ENCODE data around the gene NEB. TPM values are rescaled to one million over a fixed set of nuclear protein-coding genes. Genes with fewer than 3 reads are reported as not detected.

The NEB gene
- total RNA-seq, 1 donor from 2014 or later, result 1.0 TPM

GRCh38 chr2:151695778-151696177, 38.5 kb downstream of the NEB start:
- no peaks in the 10 kb centered on the region for H3K4me1 Mint-ChIP-seq (ENCODE audit: low read depth)
- H3K36me3 Mint-ChIP-seq (ENCODE audit: low read depth), result no peaks in the 10 kb centered on the region
- H3K9me3 Mint-ChIP-seq (ENCODE audit: low read depth), result no peaks in the 10 kb centered on the region
- no peak overlapping the region for H3K4me3 Mint-ChIP-seq (ENCODE audit: unreplicated experiment)
- TF ChIP-seq CTCF (IDR thresholded peaks at IDR 0.05), result no peak
- H3K27me3 Mint-ChIP-seq (ENCODE audit: low read depth), result peaks cover 2% of the 10 kb centered on the region
- no peak for DNase-seq (ENCODE audit: low spot score)
- H3K27ac Mint-ChIP-seq (ENCODE audit: unreplicated experiment), result no peak overlapping the region

GRCh38 chr2:151691631-151692030, 42.6 kb downstream of the NEB start:
- Mint-ChIP-seq H3K4me3 (ENCODE audit: unreplicated experiment) (no peak overlapping the region), H3K27me3 (ENCODE audit: low read depth) (peaks cover 2% of the 10 kb centered on the region), H3K9me3 (ENCODE audit: low read depth) (no peaks in the 10 kb centered on the region), H3K27ac (ENCODE audit: unreplicated experiment) (no peak overlapping the region), H3K36me3 (ENCODE audit: low read depth) (no peaks in the 10 kb centered on the region), H3K4me1 (ENCODE audit: low read depth) (no peaks in the 10 kb centered on the region)
- peak; percentile 37 for TF ChIP-seq CTCF (IDR thresholded peaks at IDR 0.05)
- no peak for DNase-seq (ENCODE audit: low spot score)

- TF ChIP-seq CTCF (IDR thresholded peaks at IDR 0.05), result no peak
- H3K27ac Mint-ChIP-seq (ENCODE audit: unreplicated experiment), result no peak overlapping the region
- H3K4me1 Mint-ChIP-seq (ENCODE audit: low read depth), result no peaks in the 10 kb centered on the region
- H3K27me3 Mint-ChIP-seq (ENCODE audit: low read depth), result peaks cover 4% of the 10 kb centered on the region
- no peaks in the 10 kb centered on the region for H3K9me3 Mint-ChIP-seq (ENCODE audit: low read depth)
- no peak for DNase-seq (ENCODE audit: low spot score)
- H3K4me3 Mint-ChIP-seq (ENCODE audit: unreplicated experiment), result no peak overlapping the region
- no peaks in the 10 kb centered on the region for H3K36me3 Mint-ChIP-seq (ENCODE audit: low read depth)
These were observed 45.6 kb downstream of the NEB start for GRCh38 chr2:151688719-151689118.

GRCh38 chr2:151682459-151683003, 51.7 kb downstream of the NEB start:
- no peak for DNase-seq (ENCODE audit: low spot score)

GRCh38 chr2:151681051-151681450, 53.2 kb downstream of the NEB start:
- DNase-seq (ENCODE audit: low spot score), result no peak
- Mint-ChIP-seq H3K36me3 (ENCODE audit: low read depth) (peaks cover 3% of the 10 kb centered on the region), H3K4me1 (ENCODE audit: low read depth) (no peaks in the 10 kb centered on the region), H3K4me3 (ENCODE audit: unreplicated experiment) (no peak overlapping the region), H3K27me3 (ENCODE audit: low read depth) (peaks cover 14% of the 10 kb centered on the region), H3K27ac (ENCODE audit: unreplicated experiment) (no peak overlapping the region), H3K9me3 (ENCODE audit: low read depth) (no peaks in the 10 kb centered on the region)
- no peak for TF ChIP-seq CTCF (IDR thresholded peaks at IDR 0.05)

More at GRCh38 chr2:151682459-151683003, 51.7 kb downstream of the NEB start:
- no peak for TF ChIP-seq CTCF (IDR thresholded peaks at IDR 0.05)
- H3K27me3 Mint-ChIP-seq (ENCODE audit: low read depth), result peaks cover 6% of the 10 kb centered on the region
- no peaks in the 10 kb centered on the region for H3K9me3 Mint-ChIP-seq (ENCODE audit: low read depth)
- no peaks in the 10 kb centered on the region for H3K4me1 Mint-ChIP-seq (ENCODE audit: low read depth)
- H3K36me3 Mint-ChIP-seq (ENCODE audit: low read depth), result peaks cover 3% of the 10 kb centered on the region
- no peak overlapping the region for H3K27ac Mint-ChIP-seq (ENCODE audit: unreplicated experiment)
- H3K4me3 Mint-ChIP-seq (ENCODE audit: unreplicated experiment), result no peak overlapping the region
